CD4-positive, alpha-beta T cell treated with Interleukin-4 for 1 hour (primary cell): Measurements from ENCODE around the gene EML1.

Experiments
- DNase-seq, 2 donors: peaks; one replicate each; pipeline ENCODE4 v3.0.0-alpha.2; 2020 to 2022

EML1 gene

GRCh38 chr14:99971941-99972747 lies 178.9 kb downstream of the EML1 start:
- DNase-seq = no peak

GRCh38 chr14:99972748-99973466 lies 179.7 kb downstream of the EML1 start:
- no peak for DNase-seq

- no peak for DNase-seq
Observed at GRCh38 chr14:99975190-99975589, 182.0 kb downstream of the EML1 start.

GRCh38 chr14:99976021-99976420 lies 182.8 kb downstream of the EML1 start:
- no peak for DNase-seq

GRCh38 chr14:99976681-99977080 lies 183.5 kb downstream of the EML1 start:
- no peak for DNase-seq

GRCh38 chr14:99980299-99980698 lies 187.1 kb downstream of the EML1 start:
- DNase-seq = no peak

GRCh38 chr14:99981806-99982205 lies 188.6 kb downstream of the EML1 start:
- DNase-seq = no peak

GRCh38 chr14:99982537-99983250 lies 189.5 kb downstream of the EML1 start:
- peak; percentile 70 to 78 for DNase-seq

GRCh38 chr14:99983251-99984015 lies 190.2 kb downstream of the EML1 start:
- DNase-seq = no peak

GRCh38 chr14:99984036-99984435 lies 190.8 kb downstream of the EML1 start:
- DNase-seq = no peak

GRCh38 chr14:99986396-99986795 lies 193.2 kb downstream of the EML1 start:
- DNase-seq = no peak

GRCh38 chr14:99989032-99989431 lies 195.8 kb downstream of the EML1 start:
- DNase-seq = no peak

GRCh38 chr14:99990268-99991170 lies 197.3 kb downstream of the EML1 start:
- no peak for DNase-seq

- no peak for DNase-seq
Observed at GRCh38 chr14:99991331-99991730, 198.1 kb downstream of the EML1 start.
